Colonic mucosa (tissue), 4 donors: ENCODE measurements around the gene SPTLC3. TPM values are rescaled to one million over a fixed set of nuclear protein-coding genes. Genes with fewer than 3 reads are reported as not detected.

Source experiments
- DNase-seq: peaks from one replicate; pipeline ENCODE4 v3.0.0-alpha.2; 2020
- H3K27ac ChIP-seq: fragments of 200-600 bp; one replicate; pipeline ENCODE4 v1.8.0; 2021
- H3K27me3 ChIP-seq: fragments of 200-600 bp; one replicate; pipeline ENCODE4 v1.8.0; 2021
- H3K36me3 ChIP-seq: fragments of 200-600 bp; one replicate; pipeline ENCODE4 v1.8.0; 2021
- H3K4me1 ChIP-seq: fragments of 200-600 bp; one replicate; pipeline ENCODE4 v1.8.0; 2021; ENCODE audit warnings: mild to moderate bottlenecking
- H3K4me3 ChIP-seq: fragments of 200-600 bp; one replicate; pipeline ENCODE4 v1.8.0; 2021
- H3K9ac ChIP-seq, 2 donors: one replicate each; pipeline ENCODE4 v1.7.0; 2013; ENCODE audit warnings: control low read depth in 2 of 2, low read depth in 2 of 2, low read length in 2 of 2
- H3K9me3 ChIP-seq: fragments of 200-600 bp; one replicate; pipeline ENCODE4 v1.8.0; 2021
- intact Hi-C: fragments of 100-400 bp; cut with DNase I; formaldehyde crosslinking; loops from one replicate; pipeline ENCODE4 v1.14.1; 2022
- total RNA-seq, 2 donors: library from RNA; stranded (reverse); fragmentation: NEBNext Ultra II Directional in 1 of 2; extraction: Animal tissue kit (Norgen Biotek cat#: 25700) in 1 of 2; gene quantifications; one replicate each; pipeline ENCODE4 v1.2.1, GENCODE V29; 2021
- TF ChIP-seq, protein P1 (sequence below): fragments of 200-600 bp; IDR thresholded peaks from one replicate; pipeline ENCODE4 v1.8.0; 2022; ENCODE audit warnings: antibody characterized with exemption, mild to moderate bottlenecking
- donor health status: healthy.
- donor health status: DM: no; HTN: no; CAD: no.
- donor health status: DM: no; HTN: no; CAD: no.

The SPTLC3 gene
- total RNA-seq, 2 donors from 2014 or later, result 7.0 to 12.5 TPM

DNA sequence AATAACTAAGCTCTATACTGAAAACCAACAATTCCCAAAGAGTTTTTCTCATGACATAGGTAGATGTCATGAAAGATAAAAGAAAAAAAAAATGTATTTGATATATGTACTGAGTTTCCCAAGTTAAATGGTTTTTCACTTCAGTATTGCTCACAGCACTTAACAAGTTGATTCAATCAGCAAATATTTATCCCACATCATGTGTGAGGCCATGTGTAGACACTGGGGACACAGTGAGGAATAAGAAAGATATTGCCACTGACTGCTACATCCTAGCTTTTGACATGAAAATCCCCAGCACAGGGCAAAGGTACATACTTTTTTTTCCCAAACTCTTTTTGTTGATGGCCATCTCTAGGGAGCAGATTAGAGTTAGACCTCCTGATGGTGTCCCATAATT lies 25.3 kb downstream of the SPTLC3 start:
- H3K27me3 ChIP-seq, result no peaks in the 10 kb centered on the region
- H3K9me3 ChIP-seq, result no peaks in the 10 kb centered on the region
- no peak overlapping the region for H3K4me3 ChIP-seq
- H3K36me3 ChIP-seq, result no peaks in the 10 kb centered on the region
- intact Hi-C loops, result no loop called here
- H3K4me1 ChIP-seq, result no peaks in the 10 kb centered on the region
- no peak overlapping the region for H3K9ac ChIP-seq
- DNase-seq, result no peak
- no peak overlapping the region for H3K27ac ChIP-seq
- TF ChIP-seq, protein P1, sequence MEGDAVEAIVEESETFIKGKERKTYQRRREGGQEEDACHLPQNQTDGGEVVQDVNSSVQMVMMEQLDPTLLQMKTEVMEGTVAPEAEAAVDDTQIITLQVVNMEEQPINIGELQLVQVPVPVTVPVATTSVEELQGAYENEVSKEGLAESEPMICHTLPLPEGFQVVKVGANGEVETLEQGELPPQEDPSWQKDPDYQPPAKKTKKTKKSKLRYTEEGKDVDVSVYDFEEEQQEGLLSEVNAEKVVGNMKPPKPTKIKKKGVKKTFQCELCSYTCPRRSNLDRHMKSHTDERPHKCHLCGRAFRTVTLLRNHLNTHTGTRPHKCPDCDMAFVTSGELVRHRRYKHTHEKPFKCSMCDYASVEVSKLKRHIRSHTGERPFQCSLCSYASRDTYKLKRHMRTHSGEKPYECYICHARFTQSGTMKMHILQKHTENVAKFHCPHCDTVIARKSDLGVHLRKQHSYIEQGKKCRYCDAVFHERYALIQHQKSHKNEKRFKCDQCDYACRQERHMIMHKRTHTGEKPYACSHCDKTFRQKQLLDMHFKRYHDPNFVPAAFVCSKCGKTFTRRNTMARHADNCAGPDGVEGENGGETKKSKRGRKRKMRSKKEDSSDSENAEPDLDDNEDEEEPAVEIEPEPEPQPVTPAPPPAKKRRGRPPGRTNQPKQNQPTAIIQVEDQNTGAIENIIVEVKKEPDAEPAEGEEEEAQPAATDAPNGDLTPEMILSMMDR, result no peak

DNA sequence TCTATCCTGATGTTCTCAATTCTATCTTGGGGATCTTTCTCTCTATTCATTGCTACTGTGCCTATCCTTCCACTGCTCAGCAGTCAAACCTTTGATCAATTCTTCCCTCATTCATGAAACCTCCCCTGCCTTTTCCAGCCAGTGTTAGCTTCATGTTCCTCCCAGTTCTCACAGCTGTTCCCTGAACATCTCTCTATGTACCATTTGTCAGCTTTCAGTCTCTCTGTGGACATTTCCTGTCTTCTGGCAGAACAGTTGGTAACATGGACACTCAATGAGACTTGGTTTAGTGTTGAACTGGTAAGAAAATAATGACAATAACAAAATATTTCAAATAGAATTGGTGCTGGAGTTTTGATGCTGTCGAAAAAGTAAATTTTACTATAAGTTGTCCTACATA lies 26.2 kb downstream of the SPTLC3 start:
- no peak for DNase-seq
- no peaks in the 10 kb centered on the region for H3K27me3 ChIP-seq
- H3K27ac ChIP-seq, result no peak overlapping the region
- H3K4me3 ChIP-seq, result no peak overlapping the region
- TF ChIP-seq, protein P1, result no peak
- H3K4me1 ChIP-seq, result no peaks in the 10 kb centered on the region
- H3K9ac ChIP-seq, result no peak overlapping the region
- intact Hi-C loops, result no loop called here
- H3K9me3 ChIP-seq, result no peaks in the 10 kb centered on the region
- H3K36me3 ChIP-seq, result no peaks in the 10 kb centered on the region

DNA sequence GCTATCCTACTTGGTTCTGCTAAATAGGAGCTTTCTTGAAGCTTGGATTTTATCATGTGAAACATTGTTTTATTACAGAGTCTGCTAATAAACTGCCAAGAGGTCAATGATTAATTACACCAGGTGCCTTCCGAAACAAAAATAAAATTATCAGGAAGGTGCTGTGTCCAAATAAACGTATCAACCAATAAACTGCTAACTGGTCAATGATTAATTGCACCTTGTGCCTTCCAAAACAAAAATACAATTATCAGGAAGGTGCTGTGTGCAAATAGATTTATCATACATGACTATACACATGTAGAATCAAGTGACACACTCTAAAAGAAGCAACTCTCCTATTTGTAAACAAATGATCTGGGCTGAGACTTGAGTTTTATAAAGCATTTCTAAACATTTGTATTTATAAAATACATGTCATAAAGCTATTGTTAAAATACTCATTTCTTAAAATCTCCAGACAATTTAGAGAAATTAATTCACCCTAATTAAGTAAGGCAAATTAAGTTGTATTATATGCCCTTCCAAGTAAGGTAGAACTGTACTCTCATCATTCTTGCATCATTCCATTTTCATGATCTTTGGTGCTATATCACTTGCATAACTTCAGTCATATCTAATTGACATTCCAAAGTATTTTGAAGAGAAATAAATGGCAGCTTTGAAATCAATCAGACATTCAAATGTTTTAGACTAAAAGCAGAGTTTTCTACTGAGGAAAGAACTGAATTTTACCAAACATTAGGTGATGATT lies 26.8 kb downstream of the SPTLC3 start:
- Histone ChIP-seq H3K36me3 (no peaks in the 10 kb centered on the region), H3K4me1 (no peaks in the 10 kb centered on the region), H3K9ac (no peak overlapping the region), H3K4me3 (no peak overlapping the region), H3K27ac (no peak overlapping the region), H3K9me3 (no peaks in the 10 kb centered on the region), H3K27me3 (no peaks in the 10 kb centered on the region)
- DNase-seq, result no peak
- intact Hi-C loops, result no loop called here
- TF ChIP-seq, protein P1, result no peak

DNA sequence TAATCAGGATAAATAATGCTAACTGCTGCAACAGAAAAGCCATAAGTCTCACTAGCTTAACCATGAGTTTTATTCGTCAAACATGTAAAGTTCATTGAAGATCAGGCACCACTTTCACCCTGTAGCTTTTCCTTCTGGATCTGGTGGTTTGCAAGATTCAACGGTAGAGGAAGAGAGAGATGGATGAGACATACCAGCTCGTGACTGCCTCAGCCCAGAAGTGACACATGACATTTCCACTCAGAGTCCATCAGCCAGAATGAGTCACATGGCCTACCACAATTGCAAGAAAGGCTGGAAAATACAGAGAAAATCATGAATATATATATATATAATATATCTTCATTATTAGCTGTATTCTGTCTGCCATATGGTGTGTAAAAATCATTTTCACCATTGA lies 29.0 kb downstream of the SPTLC3 start:
- DNase-seq, result no peak
- Histone ChIP-seq H3K4me3 (no peak overlapping the region), H3K27ac (no peak overlapping the region), H3K36me3 (no peaks in the 10 kb centered on the region), H3K9ac (no peak overlapping the region), H3K4me1 (no peaks in the 10 kb centered on the region), H3K27me3 (no peaks in the 10 kb centered on the region), H3K9me3 (no peaks in the 10 kb centered on the region)
- intact Hi-C loops, result no loop called here
- TF ChIP-seq, protein P1, result no peak

DNA sequence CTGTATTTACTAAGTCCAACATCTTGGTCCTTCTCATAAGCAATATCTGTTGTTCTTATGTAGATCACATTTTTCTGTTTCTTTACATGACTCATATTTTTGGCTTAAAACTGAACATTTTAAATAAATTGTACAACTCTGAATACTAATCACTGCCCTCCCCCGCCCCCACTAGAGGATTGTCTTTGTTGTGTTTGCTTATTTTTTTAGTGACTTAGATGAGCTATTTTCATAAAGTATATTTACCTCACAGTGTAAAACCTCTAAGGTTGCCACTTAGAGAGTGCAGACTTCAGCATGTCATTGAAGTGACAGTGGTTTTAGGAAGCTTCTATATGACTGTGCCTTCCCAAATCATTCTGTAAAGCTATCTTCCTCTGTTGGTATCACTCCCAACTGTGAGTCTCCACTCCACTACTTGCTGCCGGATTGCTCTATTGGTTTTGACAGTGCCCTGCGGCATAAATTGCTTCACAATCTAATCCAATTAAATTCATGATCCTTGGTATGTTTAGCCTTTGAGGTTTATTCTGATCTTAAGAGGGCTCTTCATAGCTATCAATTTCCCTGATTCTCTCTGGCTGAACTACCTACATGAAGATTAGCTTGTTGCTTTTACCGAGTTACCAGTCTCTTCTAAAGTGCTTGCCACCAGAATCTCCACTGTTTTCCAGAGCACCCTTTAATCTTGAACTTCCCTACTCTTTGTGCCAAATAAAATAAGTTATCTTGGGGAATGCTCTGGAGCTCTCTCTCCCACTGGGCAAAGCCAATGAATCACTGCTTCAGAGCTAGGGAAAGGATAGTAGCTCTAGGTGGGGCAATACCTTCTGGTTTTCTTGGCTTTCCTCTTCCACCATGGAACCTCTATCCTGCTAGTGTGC lies 33.0 kb downstream of the SPTLC3 start:
- H3K27me3 ChIP-seq, result no peaks in the 10 kb centered on the region
- no peaks in the 10 kb centered on the region for H3K4me1 ChIP-seq
- H3K4me3 ChIP-seq, result no peak overlapping the region
- no peak overlapping the region for H3K27ac ChIP-seq
- DNase-seq, result no peak
- intact Hi-C loops, result no loop called here
- TF ChIP-seq, protein P1, result no peak
- no peak overlapping the region for H3K9ac ChIP-seq
- H3K36me3 ChIP-seq, result no peaks in the 10 kb centered on the region
- H3K9me3 ChIP-seq, result no peaks in the 10 kb centered on the region
